H1 (cell line): ENCODE measurements around the gene JAKMIP3. TPM values are rescaled to one million over a fixed set of nuclear protein-coding genes. Genes with fewer than 3 reads are reported as not detected.

Experiments used
- CTCF ChIA-PET: fragments of 300-600 bp; sonication (Branson Sonifier 250); formaldehyde crosslinking; loops from one replicate; lab custom pipeline; 2021; ENCODE audit not compliant: partially characterized antibody; lab: Charles Lee
- POLR2A ChIA-PET: fragments of 300-600 bp; sonication (Branson Sonifier 250); formaldehyde crosslinking; loops from one replicate; lab custom pipeline; 2021; ENCODE audit warnings: inconsistent platforms; ENCODE audit not compliant: partially characterized antibody; lab: Charles Lee
- DNase-seq, 2 experiments: peaks; one replicate each; pipeline versions ENCODE4 v3.0.0 to v3.0.0-alpha.2; 2010 to 2022; ENCODE audit warnings: low spot score in 2 of 2, low read depth in 1 of 2, mixed read lengths in 1 of 2
- FAIRE-seq: peaks from 2 replicates; lab custom pipeline; 2011; peaks lifted over from hg19 to GRCh38; lab: Jason Lieb, UNC
- H2AFZ ChIP-seq: 2 replicates; pipeline ENCODE4 v1.8.1; 2012; ENCODE audit warnings: low read length, inconsistent platforms
- H2AK5ac ChIP-seq: 2 replicates; pipeline ENCODE4 v1.6.1; 2013; ENCODE audit warnings: low read depth, low read length
- H2BK120ac ChIP-seq: replicated peaks from 2 replicates; pipeline ENCODE3; 2013; ENCODE audit warnings: low read depth, low read length, inconsistent platforms
- H2BK12ac ChIP-seq: 2 replicates; pipeline ENCODE4 v1.6.1; 2013; ENCODE audit warnings: low read depth, low read length
- H2BK15ac ChIP-seq: 2 replicates; pipeline ENCODE4 v1.6.1; 2013; ENCODE audit warnings: low read length
- H2BK20ac ChIP-seq: 2 replicates; pipeline ENCODE4 v1.6.1; 2013; ENCODE audit warnings: low read length
- H2BK5ac ChIP-seq: 2 replicates; pipeline ENCODE4 v1.6.1; 2013; ENCODE audit warnings: low read depth, low read length
- H3K14ac ChIP-seq: 2 replicates; pipeline ENCODE4 v1.6.1; 2013; ENCODE audit warnings: inconsistent platforms; ENCODE audit not compliant: insufficient read length
- H3K18ac ChIP-seq: 2 replicates; pipeline ENCODE4 v1.6.1; 2013; ENCODE audit warnings: low read length; ENCODE audit errors: extremely low read depth
- H3K23ac ChIP-seq: 2 replicates; pipeline ENCODE4 v1.6.1; 2013; ENCODE audit warnings: inconsistent platforms; ENCODE audit not compliant: insufficient read length
- H3K23me2 ChIP-seq: 2 replicates; pipeline ENCODE4 v1.6.1; 2013; ENCODE audit warnings: low read depth, low read length
- H3K27ac ChIP-seq: 2 replicates; pipeline ENCODE4 v1.6.1; 2011; ENCODE audit warnings: low read depth, low read length, inconsistent platforms
- H3K27me3 ChIP-seq, 4 experiments: replicated peaks in 1 of 4; 1 replicate in 1 of 4; 2 replicates in 3 of 4; pipeline versions ENCODE4 v1.6.1 to v1.8.1; 2011 to 2013; ENCODE audit warnings: low read length in 3 of 4, mild to moderate bottlenecking in 3 of 4, inconsistent platforms in 2 of 4, mixed read lengths in 2 of 4, moderate library complexity in 1 of 4; ENCODE audit not compliant: control insufficient read depth in 3 of 4, insufficient read depth in 3 of 4; ENCODE audit errors: extremely low read depth in 1 of 4
- H3K36me3 ChIP-seq, 4 experiments: 2 replicates each; pipeline versions ENCODE4 v1.6.1 to v1.8.1; 2011 to 2013; ENCODE audit warnings: mild to moderate bottlenecking in 4 of 4, low read length in 3 of 4, moderate library complexity in 2 of 4, control low read depth in 1 of 4, inconsistent platforms in 1 of 4; ENCODE audit not compliant: insufficient read depth in 4 of 4, control insufficient read depth in 2 of 4
- H3K4ac ChIP-seq: replicated peaks from 2 replicates; pipeline ENCODE3; 2013; ENCODE audit warnings: low read length, low read depth, mixed read lengths, inconsistent platforms; ENCODE audit not compliant: insufficient read length
- H3K4me1 ChIP-seq, 4 experiments: replicated peaks in 1 of 4; 1 replicate in 1 of 4; 2 replicates in 3 of 4; pipeline versions ENCODE4 v1.6.1 to v1.8.1; 2011 to 2013; ENCODE audit warnings: low read length in 3 of 4, inconsistent platforms in 2 of 4, mixed read lengths in 1 of 4; ENCODE audit not compliant: insufficient read depth in 4 of 4, control insufficient read depth in 3 of 4
- H3K4me2 ChIP-seq, 2 experiments: 2 replicates each; pipeline versions ENCODE4 v1.6.1 to v1.8.1; 2011 to 2013; ENCODE audit warnings: low read depth in 2 of 2, low read length in 2 of 2, control low read depth in 1 of 2, inconsistent platforms in 1 of 2, mild to moderate bottlenecking in 1 of 2; ENCODE audit not compliant: insufficient read depth in 1 of 2
- H3K4me3 ChIP-seq, 4 experiments: fragments of 200-600, 300-600 bp in 1 of 4; sonication (generic), shearing (Covaris generic), sonication (Bioruptor Twin) in 1 of 4; 2 replicates each; pipeline versions ENCODE4 v1.5.1 to v1.8.1; 2011 to 2016; ENCODE audit warnings: low read length in 4 of 4, low read depth in 3 of 4, control low read depth in 2 of 4, inconsistent platforms in 2 of 4, mild to moderate bottlenecking in 2 of 4, mixed read lengths in 1 of 4, moderate library complexity in 1 of 4; ENCODE audit not compliant: insufficient read depth in 2 of 4; ENCODE audit errors: extremely low read depth in 1 of 4
- H3K56ac ChIP-seq: replicated peaks from 2 replicates; pipeline ENCODE3; 2013; ENCODE audit warnings: low read depth, mild to moderate bottlenecking, mixed read lengths, low read length, inconsistent platforms; ENCODE audit not compliant: insufficient read length
- H3K79me1 ChIP-seq: 2 replicates; pipeline ENCODE4 v1.6.1; 2013; ENCODE audit warnings: low read depth, low read length, control low read depth
- H3K79me2 ChIP-seq, 2 experiments: 2 replicates each; pipeline versions ENCODE4 v1.6.1 to v1.8.1; 2012 to 2013; ENCODE audit warnings: low read length in 2 of 2, mild to moderate bottlenecking in 2 of 2, inconsistent platforms in 1 of 2; ENCODE audit not compliant: insufficient read depth in 2 of 2, control insufficient read depth in 1 of 2
- H3K9ac ChIP-seq, 4 experiments: replicated peaks in 1 of 4; 1 replicate in 1 of 4; 2 replicates in 3 of 4; pipeline versions ENCODE4 v1.6.1 to v1.8.1; 2011 to 2013; ENCODE audit warnings: low read depth in 3 of 4, low read length in 3 of 4, control low read depth in 2 of 4, mild to moderate bottlenecking in 2 of 4, moderate library complexity in 2 of 4, inconsistent platforms in 1 of 4; ENCODE audit errors: extremely low read depth in 1 of 4
- H3K9me3 ChIP-seq, 2 experiments: 2 replicates each; pipeline versions ENCODE4 v1.6.1 to v1.8.1; 2012 to 2013; ENCODE audit warnings: mild to moderate bottlenecking in 2 of 2, moderate library complexity in 2 of 2, control low read depth in 1 of 2, inconsistent platforms in 1 of 2, low read depth in 1 of 2, low read length in 1 of 2, mixed read lengths in 1 of 2; ENCODE audit not compliant: insufficient read depth in 2 of 2
- H4K20me1 ChIP-seq, 2 experiments: replicated peaks in 1 of 2; 2 replicates each; pipeline versions ENCODE3 to v1.8.1; 2011 to 2013; ENCODE audit warnings: inconsistent platforms in 2 of 2, low read length in 2 of 2, mild to moderate bottlenecking in 1 of 2; ENCODE audit not compliant: insufficient read depth in 2 of 2, control insufficient read depth in 1 of 2
- H4K5ac ChIP-seq: 2 replicates; pipeline ENCODE4 v1.6.1; 2013; ENCODE audit warnings: low read length, low read depth, mixed read lengths, inconsistent platforms; ENCODE audit not compliant: insufficient read length
- H4K8ac ChIP-seq: 2 replicates; pipeline ENCODE4 v1.8.0; 2013; ENCODE audit warnings: mild to moderate bottlenecking, moderate library complexity, low read length, inconsistent platforms; ENCODE audit not compliant: insufficient read depth; ENCODE audit errors: extremely low read depth
- H4K91ac ChIP-seq: replicated peaks from 2 replicates; pipeline ENCODE3; 2013; ENCODE audit warnings: low read length, mixed read lengths, inconsistent platforms; ENCODE audit not compliant: insufficient read length
- CBX5 ChIP-seq: fragments of 300-800, 300-1000 bp; sonication (generic); IDR thresholded peaks from 2 replicates; pipeline ENCODE4 v1.7.1; 2016; ENCODE audit warnings: antibody characterized with exemption, low read length, low read depth
- NRF1 ChIP-seq: IDR thresholded peaks from 2 replicates; pipeline ENCODE4 v1.6.1; 2011; ENCODE audit warnings: mild to moderate bottlenecking, low read depth, low read length, improper control_type of control experiment
- POU5F1 ChIP-seq: IDR thresholded peaks from 2 replicates; pipeline ENCODE4 v1.6.1; 2011; ENCODE audit warnings: low read depth, mild to moderate bottlenecking, low read length, moderate library complexity
- SIN3A ChIP-seq, 2 experiments: IDR thresholded peaks in 1 of 2; conservative IDR thresholded peaks in 1 of 2; 2 replicates each; pipeline ENCODE4 v1.6.1; 2011 to 2012; ENCODE audit warnings: low read length in 2 of 2, improper control_type of control experiment in 1 of 2, low read depth in 1 of 2, mild to moderate bottlenecking in 1 of 2
- SRF ChIP-seq: IDR thresholded peaks from 2 replicates; pipeline ENCODE4 v1.6.1; 2011; ENCODE audit warnings: mild to moderate bottlenecking, low read depth, low read length, moderate library complexity
- SUZ12 ChIP-seq: fragments of 200-600 bp; sonication (generic); IDR thresholded peaks from 2 replicates; pipeline ENCODE4 v1.6.1; 2012; ENCODE audit warnings: mild to moderate bottlenecking, inconsistent platforms, low read length, moderate library complexity, mixed read lengths
- TEAD4 ChIP-seq: IDR thresholded peaks from 2 replicates; pipeline ENCODE4 v1.6.1; 2012; ENCODE audit warnings: low read depth, low read length, inconsistent platforms, mixed read lengths
- WGBS, 2 experiments: shearing (Covaris generic) in 1 of 2; methylation state at CpG; one replicate each; pipeline versions ENCODE4 v1.1.6 to v1.1.7; 2013 to 2015; ENCODE audit warnings: low lambda C conversion rate in 2 of 2, mixed read lengths in 2 of 2, inconsistent platforms in 1 of 2, low coverage in 1 of 2, missing lambda C conversion rate in 1 of 2; ENCODE audit not compliant: insufficient replicate concordance in 2 of 2, insufficient coverage in 1 of 2, insufficient read length in 1 of 2; ENCODE audit errors: extremely low coverage in 1 of 2, missing lambda C conversion rate in 1 of 2; 5-methylcytosine and 5-hydroxymethylcytosine counted together
- polyA plus RNA-seq, 7 experiments: library from polyadenylated mRNA; depleted of rRNA in 3 of 7; stranded (reverse) in 5 of 7; unstranded in 2 of 7; fragments of >200 nt in 5 of 7; fragments of 200-250 nt in 2 of 7; gene quantifications; 1 replicate in 5 of 7; 2 replicates in 1 of 7; 4 replicates in 1 of 7; pipeline versions ENCODE4 v1.2.1 to v1.2.3, GENCODE V29; 2011 to 2013; ENCODE audit warnings: missing spikeins in 2 of 7, mixed read lengths in 2 of 7
- total RNA-seq: library from RNA; stranded (reverse); fragmentation: NEBNext Ultra II Directional; extraction: Animal tissue kit (Norgen Biotek cat#: 25700); gene quantifications from 2 replicates; pipeline ENCODE4 v1.2.1, GENCODE V29; 2021
- TF ChIP-seq, protein P1 (sequence below), 3 experiments: IDR thresholded peaks; 1 replicate in 2 of 3; 2 replicates in 1 of 3; pipeline versions ENCODE4 v1.5.1 to v1.6.1; 2011; ENCODE audit warnings: low read length in 3 of 3, mild to moderate bottlenecking in 3 of 3, inconsistent platforms in 2 of 3, low read depth in 1 of 3, moderate library complexity in 1 of 3; ENCODE audit not compliant: insufficient read depth in 1 of 3; ENCODE audit errors: control extremely low read depth in 1 of 3

JAKMIP3 gene
- total and polyA plus RNA-seq, 2 of the 8 experiments (the other 6 are each of a cell fraction or from before 2014, with no cell fraction given): 0.83 to 0.91 TPM

DNA sequence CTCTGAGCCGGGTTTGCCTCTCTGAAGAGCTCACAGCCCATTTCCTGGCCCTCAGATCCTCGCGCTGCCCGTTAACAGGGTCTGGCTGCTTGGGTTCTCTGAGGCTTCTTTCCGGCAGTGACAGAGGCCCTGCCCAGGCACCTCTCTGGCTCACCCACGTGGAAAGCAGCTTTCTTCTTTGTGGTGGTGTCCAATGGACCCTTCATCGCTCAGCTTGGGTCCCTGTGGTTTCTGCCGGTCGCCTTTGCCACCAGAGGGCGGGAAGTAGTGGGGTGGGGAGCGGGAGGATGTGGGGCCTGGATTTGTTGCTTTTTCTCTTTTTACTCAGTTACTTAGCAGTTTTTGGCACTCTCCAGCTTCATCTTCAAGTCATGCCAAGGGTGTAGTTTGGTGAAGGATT, 15.6 kb upstream of the JAKMIP3 start:
- Histone ChIP-seq H2BK15ac (no peak overlapping the region), H3K4me1 (no peaks in the 10 kb centered on the region; a peak in 1 of 7 replicates), H3K56ac (no peak overlapping the region), H3K9ac (no peak overlapping the region), H3K4ac (no peak overlapping the region), H4K91ac (no peak overlapping the region), H2BK120ac (no peak overlapping the region), H3K23ac (no peak overlapping the region), H4K8ac (no peak overlapping the region), H3K4me3 (no peak overlapping the region), H3K27me3 (no peaks in the 10 kb centered on the region), H2AFZ (no peak overlapping the region), H3K79me1 (no peaks in the 10 kb centered on the region), H3K36me3 (no peaks in the 10 kb centered on the region), H3K27ac (no peak overlapping the region), H4K20me1 (no peaks in the 10 kb centered on the region), H3K79me2 (no peaks in the 10 kb centered on the region), H3K4me2 (no peak overlapping the region), H3K18ac (no peak overlapping the region), H2BK12ac (no peak overlapping the region), H4K5ac (no peak overlapping the region), H3K23me2 (no peaks in the 10 kb centered on the region), H2BK20ac (no peak overlapping the region), H3K14ac (no peak overlapping the region), H2BK5ac (no peak overlapping the region), H3K9me3 (peaks cover 15 to 20% of the 10 kb centered on the region in 2 experiments), H2AK5ac (no peak overlapping the region)
- FAIRE-seq: no peak
- WGBS, 2 experiments: 80% methylated on average over 11 of the region's 11 CpGs; no CpG with 5 or more reads in 1 of the 2 experiments
- no peak for DNase-seq
- POLR2A ChIA-PET: no interaction called here
- CTCF ChIA-PET: interaction anchor here (1.0 to 6.8 kb wide), 5 partner anchors 9 to 107 kb away, joined by 4 to 39 read pairs (median 6); no protein-coding TSS in a partner anchor
- TF ChIP-seq SUZ12: no peak
- no peak for TF ChIP-seq CBX5
- no peak for TF ChIP-seq TEAD4
- no peak for TF ChIP-seq SIN3A (conservative IDR thresholded peaks at IDR 0.05 in 1 of 2, IDR thresholded peaks at IDR 0.05 in 1 of 2; ENCODE audit: low read depth in 1 of 2, low read length in 2 of 2)
- TF ChIP-seq NRF1: no peak
- TF ChIP-seq, protein P1, sequence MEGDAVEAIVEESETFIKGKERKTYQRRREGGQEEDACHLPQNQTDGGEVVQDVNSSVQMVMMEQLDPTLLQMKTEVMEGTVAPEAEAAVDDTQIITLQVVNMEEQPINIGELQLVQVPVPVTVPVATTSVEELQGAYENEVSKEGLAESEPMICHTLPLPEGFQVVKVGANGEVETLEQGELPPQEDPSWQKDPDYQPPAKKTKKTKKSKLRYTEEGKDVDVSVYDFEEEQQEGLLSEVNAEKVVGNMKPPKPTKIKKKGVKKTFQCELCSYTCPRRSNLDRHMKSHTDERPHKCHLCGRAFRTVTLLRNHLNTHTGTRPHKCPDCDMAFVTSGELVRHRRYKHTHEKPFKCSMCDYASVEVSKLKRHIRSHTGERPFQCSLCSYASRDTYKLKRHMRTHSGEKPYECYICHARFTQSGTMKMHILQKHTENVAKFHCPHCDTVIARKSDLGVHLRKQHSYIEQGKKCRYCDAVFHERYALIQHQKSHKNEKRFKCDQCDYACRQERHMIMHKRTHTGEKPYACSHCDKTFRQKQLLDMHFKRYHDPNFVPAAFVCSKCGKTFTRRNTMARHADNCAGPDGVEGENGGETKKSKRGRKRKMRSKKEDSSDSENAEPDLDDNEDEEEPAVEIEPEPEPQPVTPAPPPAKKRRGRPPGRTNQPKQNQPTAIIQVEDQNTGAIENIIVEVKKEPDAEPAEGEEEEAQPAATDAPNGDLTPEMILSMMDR (IDR thresholded peaks at IDR 0.05; ENCODE audit: control extremely low read depth in 1 of 3, insufficient read depth in 1 of 3, low read depth in 1 of 3, low read length in 3 of 3): peak in 1 of 3 experiments; percentile 12; a peak in 1 of 4 replicates
- no peak for TF ChIP-seq POU5F1
- no peak for TF ChIP-seq SRF
